ENCODE data around the gene GNA12.

The GNA12 gene

GRCh38 chr7:2834748-2835441 is 9.2 kb downstream of the GNA12 start:
- DNase-seq (ENCODE audit: low spot score) = no peak

- no peak for DNase-seq (ENCODE audit: low spot score)
Measured at GRCh38 chr7:2833083-2833910, 10.8 kb downstream of the GNA12 start.

GRCh38 chr7:2832461-2832860 is 11.6 kb downstream of the GNA12 start:
- DNase-seq (ENCODE audit: low spot score) = no peak

GRCh38 chr7:2830609-2831376 is 13.3 kb downstream of the GNA12 start:
- DNase-seq (ENCODE audit: low spot score) = no peak

- no peak for DNase-seq (ENCODE audit: low spot score)
Measured at GRCh38 chr7:2829040-2829439, 15.1 kb downstream of the GNA12 start.

GRCh38 chr7:2826771-2827170 is 17.3 kb downstream of the GNA12 start:
- DNase-seq (ENCODE audit: low spot score) = no peak

GRCh38 chr7:2825559-2826227 is 18.4 kb downstream of the GNA12 start:
- no peak for DNase-seq (ENCODE audit: low spot score)

GRCh38 chr7:2824678-2825461 is 19.2 kb downstream of the GNA12 start:
- DNase-seq (ENCODE audit: low spot score) = no peak

GRCh38 chr7:2824026-2824677 is 20.0 kb downstream of the GNA12 start:
- no peak for DNase-seq (ENCODE audit: low spot score)

- no peak for DNase-seq (ENCODE audit: low spot score)
Measured at GRCh38 chr7:2823130-2823529, 21.0 kb downstream of the GNA12 start.

- DNase-seq (ENCODE audit: low spot score) = no peak
Measured at GRCh38 chr7:2821842-2822507, 22.1 kb downstream of the GNA12 start.

GRCh38 chr7:2821161-2821841 is 22.8 kb downstream of the GNA12 start:
- no peak for DNase-seq (ENCODE audit: low spot score)

- no peak for DNase-seq (ENCODE audit: low spot score)
Measured at GRCh38 chr7:2820508-2820934, 23.6 kb downstream of the GNA12 start.

GRCh38 chr7:2819954-2820397 is 24.1 kb downstream of the GNA12 start:
- no peak for DNase-seq (ENCODE audit: low spot score)

GRCh38 chr7:2819161-2819953 is 24.8 kb downstream of the GNA12 start:
- DNase-seq (ENCODE audit: low spot score) = no peak

GRCh38 chr7:2818653-2819052 is 25.5 kb downstream of the GNA12 start:
- no peak for DNase-seq (ENCODE audit: low spot score)

GRCh38 chr7:2818121-2818520 is 26.0 kb downstream of the GNA12 start:
- no peak for DNase-seq (ENCODE audit: low spot score)

GRCh38 chr7:2817456-2817855 is 26.7 kb downstream of the GNA12 start:
- DNase-seq (ENCODE audit: low spot score) = no peak

GRCh38 chr7:2815875-2816245 is 28.2 kb downstream of the GNA12 start:
- no peak for DNase-seq (ENCODE audit: low spot score)

All from activated CD4-positive, alpha-beta T cell treated with anti-CD3 and anti-CD28 coated beads, Interleukin-2, Interleukin-4, amounts not matched to agents 100 ng/mL and 50 ng/mL, durations not matched to agents 16 hours and 8 hours (primary cell).